ENCODE results near the gene SYNJ2. TPM values are rescaled to one million over a fixed set of nuclear protein-coding genes. Genes with fewer than 3 reads are reported as not detected.
A peak's percentile ranks its signal among the peaks of the same experiment; 100 is the strongest.

SYNJ2 gene
- total and polyA plus RNA-seq, 2 donors from 2014 or later, result 1.7 to 15.8 TPM

GRCh38 chr6:158056355-158056754 is 74.7 kb downstream of the SYNJ2 start:
- Histone ChIP-seq H3K36me3 (ENCODE audit: control insufficient read depth in 2 of 3, insufficient read depth in 3 of 3, low read length in 3 of 3) (no peaks in the 10 kb centered on the region), H3K9me3 (ENCODE audit: control insufficient read depth in 2 of 3, insufficient read depth in 1 of 3, low read length in 3 of 3) (no peaks in the 10 kb centered on the region), H3K4me1 (ENCODE audit: control insufficient read depth in 2 of 3, insufficient read depth in 2 of 3, low read depth in 1 of 3, low read length in 3 of 3) (peaks cover 0 to 9% (median 7%) of the 10 kb centered on the region in 3 donors), H3K27me3 (ENCODE audit: control insufficient read depth, insufficient read depth, low read length) (no peaks in the 10 kb centered on the region), H3K9ac (ENCODE audit: low read length in 3 of 3) (no peak overlapping the region), H3K27ac (ENCODE audit: low read depth in 2 of 2, low read length in 2 of 2) (no peak overlapping the region), H3K4me3 (ENCODE audit: low read length in 3 of 3) (no peak overlapping the region)
- TF ChIP-seq, protein P1, sequence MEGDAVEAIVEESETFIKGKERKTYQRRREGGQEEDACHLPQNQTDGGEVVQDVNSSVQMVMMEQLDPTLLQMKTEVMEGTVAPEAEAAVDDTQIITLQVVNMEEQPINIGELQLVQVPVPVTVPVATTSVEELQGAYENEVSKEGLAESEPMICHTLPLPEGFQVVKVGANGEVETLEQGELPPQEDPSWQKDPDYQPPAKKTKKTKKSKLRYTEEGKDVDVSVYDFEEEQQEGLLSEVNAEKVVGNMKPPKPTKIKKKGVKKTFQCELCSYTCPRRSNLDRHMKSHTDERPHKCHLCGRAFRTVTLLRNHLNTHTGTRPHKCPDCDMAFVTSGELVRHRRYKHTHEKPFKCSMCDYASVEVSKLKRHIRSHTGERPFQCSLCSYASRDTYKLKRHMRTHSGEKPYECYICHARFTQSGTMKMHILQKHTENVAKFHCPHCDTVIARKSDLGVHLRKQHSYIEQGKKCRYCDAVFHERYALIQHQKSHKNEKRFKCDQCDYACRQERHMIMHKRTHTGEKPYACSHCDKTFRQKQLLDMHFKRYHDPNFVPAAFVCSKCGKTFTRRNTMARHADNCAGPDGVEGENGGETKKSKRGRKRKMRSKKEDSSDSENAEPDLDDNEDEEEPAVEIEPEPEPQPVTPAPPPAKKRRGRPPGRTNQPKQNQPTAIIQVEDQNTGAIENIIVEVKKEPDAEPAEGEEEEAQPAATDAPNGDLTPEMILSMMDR (IDR thresholded peaks at IDR 0.05; ENCODE audit: borderline replicate concordance, extremely low read depth, insufficient read depth), result no peak
- no peak for FAIRE-seq
- no peak for DNase-seq
- intact Hi-C loops (cut with DNase I), result no loop called here

DNA sequence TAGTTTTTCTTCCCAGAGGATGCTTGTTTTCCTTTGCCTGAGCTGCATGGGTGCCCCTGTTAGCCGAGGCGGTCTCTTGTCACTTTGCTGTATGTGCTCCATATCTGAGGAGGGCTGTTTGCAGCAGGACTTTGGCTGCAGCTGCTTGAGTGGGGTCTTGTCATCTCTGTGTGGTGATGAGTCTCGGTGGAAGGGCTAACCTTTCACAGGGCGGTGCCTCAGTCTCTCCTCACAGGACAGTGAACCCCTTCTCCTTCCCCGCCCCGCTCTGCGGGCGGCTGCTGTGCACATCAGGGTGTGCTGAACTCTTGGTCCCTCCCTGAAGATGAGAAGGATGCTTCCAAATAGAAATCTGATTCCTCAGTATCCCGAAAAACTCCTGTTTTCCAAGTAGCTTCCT is 75.1 kb downstream of the SYNJ2 start:
- TF ChIP-seq, protein P1 (IDR thresholded peaks at IDR 0.05; ENCODE audit: borderline replicate concordance, extremely low read depth, insufficient read depth), result no peak
- H3K9ac ChIP-seq (ENCODE audit: low read length in 3 of 3), result no peak overlapping the region

DNA sequence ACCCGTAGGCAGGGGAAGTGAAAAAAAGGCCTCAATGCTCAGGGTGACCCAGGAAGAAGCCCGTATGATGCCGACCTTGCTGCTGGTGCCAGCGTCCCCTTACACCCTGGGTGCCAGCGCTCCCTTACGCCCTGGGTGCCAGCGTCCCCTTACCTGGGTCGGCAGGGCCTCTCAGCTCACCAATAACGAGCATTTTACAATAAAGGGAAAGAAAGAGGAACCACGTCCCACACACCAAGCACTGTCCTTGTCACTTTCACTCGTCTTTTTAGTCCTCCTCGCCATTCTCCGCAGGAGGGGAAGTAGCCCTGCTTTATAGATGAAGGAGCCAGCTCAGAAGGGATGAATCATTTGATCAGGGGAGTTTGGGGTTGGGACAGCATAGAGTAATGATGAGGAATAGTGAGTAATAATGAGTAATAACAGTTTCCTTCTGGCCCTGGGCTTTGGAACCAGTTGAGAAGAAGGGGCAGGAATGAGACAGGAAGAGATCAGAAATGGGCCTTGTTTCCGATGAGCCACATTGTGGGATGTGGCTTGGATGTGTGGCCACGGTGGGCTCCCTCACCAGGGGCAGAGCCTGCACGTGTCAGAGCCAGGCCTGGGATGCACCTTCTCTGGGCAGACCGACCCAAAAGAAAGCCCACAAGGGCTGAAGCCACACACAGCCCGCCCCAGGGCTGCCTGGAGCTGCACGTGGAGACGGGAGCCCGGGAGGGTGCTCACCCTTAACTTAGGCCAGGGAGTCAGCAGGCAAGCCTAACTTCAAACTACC is 75.7 kb downstream of the SYNJ2 start:
- peak in 1 of 5 donors; percentile 63 for DNase-seq
- H3K27ac ChIP-seq (ENCODE audit: low read depth in 2 of 2, low read length in 2 of 2), result no peak overlapping the region
- intact Hi-C loops (cut with DNase I), result no loop called here
- no peak overlapping the region for H3K4me3 ChIP-seq (ENCODE audit: low read length in 3 of 3)
- TF ChIP-seq, protein P1 (IDR thresholded peaks at IDR 0.05; ENCODE audit: borderline replicate concordance, extremely low read depth, insufficient read depth), result no peak
- no peaks in the 10 kb centered on the region for H3K36me3 ChIP-seq (ENCODE audit: control insufficient read depth in 2 of 3, insufficient read depth in 3 of 3, low read length in 3 of 3)
- H3K9ac ChIP-seq (ENCODE audit: low read length in 3 of 3), result no peak overlapping the region
- FAIRE-seq, result no peak
- H3K27me3 ChIP-seq (ENCODE audit: control insufficient read depth, insufficient read depth, low read length), result no peaks in the 10 kb centered on the region
- H3K4me1 ChIP-seq (ENCODE audit: control insufficient read depth in 2 of 3, insufficient read depth in 2 of 3, low read depth in 1 of 3, low read length in 3 of 3), result peaks cover 0 to 9% (median 7%) of the 10 kb centered on the region in 3 donors
- H3K9me3 ChIP-seq (ENCODE audit: control insufficient read depth in 2 of 3, insufficient read depth in 1 of 3, low read length in 3 of 3), result no peaks in the 10 kb centered on the region

More for the DNA sequence above, 75.1 kb downstream of the SYNJ2 start:
- Histone ChIP-seq H3K36me3 (ENCODE audit: control insufficient read depth in 2 of 3, insufficient read depth in 3 of 3, low read length in 3 of 3) (no peaks in the 10 kb centered on the region), H3K4me3 (ENCODE audit: low read length in 3 of 3) (no peak overlapping the region), H3K27me3 (ENCODE audit: control insufficient read depth, insufficient read depth, low read length) (no peaks in the 10 kb centered on the region), H3K27ac (ENCODE audit: low read depth in 2 of 2, low read length in 2 of 2) (no peak overlapping the region), H3K4me1 (ENCODE audit: control insufficient read depth in 2 of 3, insufficient read depth in 2 of 3, low read depth in 1 of 3, low read length in 3 of 3) (peaks cover 0 to 9% (median 7%) of the 10 kb centered on the region in 3 donors), H3K9me3 (ENCODE audit: control insufficient read depth in 2 of 3, insufficient read depth in 1 of 3, low read length in 3 of 3) (no peaks in the 10 kb centered on the region)
- no peak for DNase-seq
- no peak for FAIRE-seq
- intact Hi-C loops (cut with DNase I), result no loop called here

All from kidney (tissue), 14 donors.